GM13976 (cell line): ENCODE results near the gene BAMBI.

Experiments
- DNase-seq: peaks from one replicate; pipeline ENCODE4 v3.0.0; 2012; ENCODE audit warnings: low spot score
- in situ Hi-C: fragments of 300-500 bp; cut with MboI; formaldehyde crosslinking; loops from one replicate; pipeline ENCODE4 v1.12.0; 2022; ENCODE audit warnings: low sequenced_read_pairs, mixed read lengths, inconsistent platforms; ENCODE audit not compliant: unreplicated experiment
- TF ChIP-seq, protein P1 (sequence below): IDR thresholded peaks from 2 replicates; pipeline ENCODE4 v1.5.1; 2012; ENCODE audit warnings: borderline replicate concordance, mild to moderate bottlenecking; ENCODE audit not compliant: insufficient read depth; ENCODE audit errors: extremely low read depth, missing control alignments, control extremely low read depth

BAMBI gene

DNA sequence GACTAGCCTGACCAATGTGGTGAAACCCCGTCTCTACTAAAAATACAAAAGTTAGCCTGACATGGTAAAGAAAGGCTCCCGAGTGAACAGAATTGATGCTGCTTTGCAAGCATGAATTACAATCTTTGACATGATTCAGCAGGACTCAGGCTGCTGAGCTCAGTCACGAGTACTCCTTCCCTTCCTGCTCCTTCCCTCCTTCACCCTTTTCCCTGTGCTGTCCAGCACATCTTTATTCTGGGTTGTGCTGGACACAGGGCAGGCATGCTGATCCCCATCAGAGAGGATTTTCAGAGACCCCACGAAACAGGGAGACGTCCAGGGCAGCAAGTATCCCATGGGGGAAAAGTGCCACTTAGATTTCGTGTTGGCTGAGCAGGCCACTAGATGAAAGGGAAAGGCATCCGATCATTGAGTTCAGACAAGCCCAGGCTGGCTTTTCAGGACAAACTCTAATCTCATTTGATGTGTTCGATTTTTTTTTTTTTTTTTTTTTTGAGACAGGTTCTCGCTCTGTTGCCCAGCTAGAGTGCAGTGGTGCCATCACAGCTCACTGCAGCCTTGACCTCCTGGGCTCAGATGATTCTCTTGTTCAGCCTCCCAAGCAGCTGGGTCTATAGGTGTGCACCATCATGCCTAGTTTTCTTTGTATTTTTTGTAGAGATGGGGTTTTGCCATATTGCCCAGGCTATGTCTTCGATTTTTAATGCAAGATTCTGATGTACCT lies 36.5 kb downstream of the BAMBI start:
- TF ChIP-seq, protein P1, sequence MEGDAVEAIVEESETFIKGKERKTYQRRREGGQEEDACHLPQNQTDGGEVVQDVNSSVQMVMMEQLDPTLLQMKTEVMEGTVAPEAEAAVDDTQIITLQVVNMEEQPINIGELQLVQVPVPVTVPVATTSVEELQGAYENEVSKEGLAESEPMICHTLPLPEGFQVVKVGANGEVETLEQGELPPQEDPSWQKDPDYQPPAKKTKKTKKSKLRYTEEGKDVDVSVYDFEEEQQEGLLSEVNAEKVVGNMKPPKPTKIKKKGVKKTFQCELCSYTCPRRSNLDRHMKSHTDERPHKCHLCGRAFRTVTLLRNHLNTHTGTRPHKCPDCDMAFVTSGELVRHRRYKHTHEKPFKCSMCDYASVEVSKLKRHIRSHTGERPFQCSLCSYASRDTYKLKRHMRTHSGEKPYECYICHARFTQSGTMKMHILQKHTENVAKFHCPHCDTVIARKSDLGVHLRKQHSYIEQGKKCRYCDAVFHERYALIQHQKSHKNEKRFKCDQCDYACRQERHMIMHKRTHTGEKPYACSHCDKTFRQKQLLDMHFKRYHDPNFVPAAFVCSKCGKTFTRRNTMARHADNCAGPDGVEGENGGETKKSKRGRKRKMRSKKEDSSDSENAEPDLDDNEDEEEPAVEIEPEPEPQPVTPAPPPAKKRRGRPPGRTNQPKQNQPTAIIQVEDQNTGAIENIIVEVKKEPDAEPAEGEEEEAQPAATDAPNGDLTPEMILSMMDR = no peak
- in situ Hi-C loops = no loop called here
- no peak for DNase-seq

DNA sequence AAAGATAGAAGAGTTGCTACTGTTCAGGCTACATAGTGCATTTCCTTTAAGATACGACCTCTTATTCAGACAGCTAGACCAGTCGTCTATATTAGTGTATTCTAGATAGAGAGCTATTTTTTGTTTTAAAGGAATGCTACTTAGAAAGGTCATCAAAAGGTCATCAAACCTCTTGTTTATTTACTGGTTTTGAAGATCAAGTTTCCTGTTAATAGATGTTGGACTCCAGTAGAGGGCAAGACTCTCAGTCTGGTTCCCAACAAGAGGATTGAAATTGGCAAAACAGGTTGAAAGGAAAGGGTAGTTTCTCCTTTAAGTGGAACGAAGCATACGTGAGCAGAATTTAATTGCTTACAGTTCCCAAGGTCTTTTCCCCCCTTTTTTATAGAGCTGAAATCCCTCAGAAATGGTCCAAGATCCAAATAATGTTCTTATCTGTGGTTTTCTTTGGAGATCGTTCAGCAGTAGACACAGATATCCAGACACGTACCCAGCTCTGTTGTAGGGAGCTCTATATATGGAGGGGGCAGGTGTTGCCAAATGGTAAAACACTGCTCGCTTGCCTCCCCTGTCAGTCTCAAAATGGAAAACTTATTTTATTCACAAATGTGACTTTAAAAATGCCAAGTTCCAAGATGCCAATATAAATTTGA lies 37.2 kb downstream of the BAMBI start:
- in situ Hi-C loops = no loop called here
- TF ChIP-seq, protein P1 = no peak
- DNase-seq = no peak

- in situ Hi-C loops = no loop called here
- TF ChIP-seq, protein P1 = no peak
- no peak for DNase-seq
Observed at GRCh38 chr10:28715246-28715645, 37.9 kb downstream of the BAMBI start.

DNA sequence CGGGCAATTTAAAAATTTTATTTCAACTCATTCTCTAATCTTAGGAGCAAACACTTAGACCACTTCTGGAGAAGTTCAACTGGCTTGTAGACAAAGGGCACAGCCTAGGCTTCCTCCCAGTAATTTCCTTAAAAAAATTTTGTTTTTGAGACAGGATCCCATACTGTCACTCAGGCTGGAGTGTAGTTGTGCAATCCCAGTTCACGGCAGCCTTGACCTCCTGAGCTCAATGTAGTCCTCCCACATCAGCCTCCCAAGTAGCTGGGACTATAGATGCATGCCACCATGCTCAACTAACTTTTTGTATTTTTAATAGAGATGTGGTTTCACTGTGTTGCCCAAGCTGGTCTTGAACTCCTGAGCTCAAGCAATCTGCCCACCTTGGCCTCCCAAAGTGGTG lies 38.4 kb downstream of the BAMBI start:
- in situ Hi-C loops = no loop called here
- TF ChIP-seq, protein P1 = no peak

DNA sequence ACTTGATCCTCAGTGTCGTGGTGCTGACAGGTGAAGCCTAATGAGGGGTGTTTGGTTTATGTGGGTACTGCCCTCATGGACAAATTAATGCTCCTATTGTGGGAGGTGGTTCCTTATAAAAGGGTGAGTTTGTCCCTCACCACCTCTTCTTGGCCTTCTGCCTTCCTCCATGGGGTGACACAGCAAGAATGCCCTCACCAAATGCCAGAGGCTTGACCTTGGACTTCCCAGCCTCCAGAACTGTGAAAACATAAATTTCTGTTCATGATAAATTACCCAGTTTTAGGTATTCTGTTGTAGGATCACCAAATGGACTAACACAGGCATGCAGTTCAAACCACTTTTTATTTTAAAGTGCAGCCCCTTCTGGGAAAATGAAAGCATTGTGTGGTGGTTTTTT lies 39.4 kb downstream of the BAMBI start:
- TF ChIP-seq, protein P1 = no peak
- no peak for DNase-seq
- in situ Hi-C loops = no loop called here

More for the DNA sequence above, 38.4 kb downstream of the BAMBI start:
- DNase-seq = no peak

DNA sequence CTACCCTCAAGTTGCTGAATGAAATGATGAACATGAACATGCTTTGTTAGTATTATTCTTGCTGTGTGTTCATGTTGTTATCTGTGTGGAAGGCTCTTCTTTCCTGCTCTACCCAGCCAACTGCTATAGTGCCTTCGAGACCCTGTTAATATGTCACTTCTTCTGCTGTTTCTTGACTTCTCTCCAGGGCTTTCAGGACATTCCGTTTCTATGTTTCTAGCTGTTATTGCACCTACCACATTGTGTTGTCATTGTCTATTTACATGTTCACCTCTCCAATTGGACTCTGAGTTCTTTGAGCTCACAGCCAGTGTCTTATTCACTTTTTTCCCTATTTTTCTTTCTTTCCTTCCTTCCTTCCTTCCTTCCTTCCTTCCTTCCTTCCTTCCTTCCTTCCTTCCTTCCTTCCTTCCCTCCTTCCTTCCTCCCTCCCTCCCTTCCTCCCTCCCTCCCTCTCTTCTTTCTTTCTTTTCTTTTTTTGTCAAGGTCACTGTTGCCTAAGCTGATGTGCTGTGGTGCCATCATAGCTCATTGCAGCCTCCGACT lies 40.4 kb downstream of the BAMBI start:
- in situ Hi-C loops = no loop called here
- TF ChIP-seq, protein P1 = no peak
- DNase-seq = no peak
